Measurements from ENCODE around the gene JMJD6.

The JMJD6 gene

GRCh38 chr17:76696763-76697701, 29.4 kb downstream of the JMJD6 start:
- DNase-seq = no peak

GRCh38 chr17:76695059-76695831, 31.2 kb downstream of the JMJD6 start:
- no peak for DNase-seq

GRCh38 chr17:76691379-76692191, 34.8 kb downstream of the JMJD6 start:
- DNase-seq = no peak

- no peak for DNase-seq
Observed at GRCh38 chr17:76690596-76691280, 35.7 kb downstream of the JMJD6 start.

GRCh38 chr17:76689859-76690258, 36.5 kb downstream of the JMJD6 start:
- no peak for DNase-seq

GRCh38 chr17:76688165-76688622, 38.2 kb downstream of the JMJD6 start:
- no peak for DNase-seq

GRCh38 chr17:76687298-76688164, 38.9 kb downstream of the JMJD6 start:
- no peak for DNase-seq

GRCh38 chr17:76686538-76687297, 39.7 kb downstream of the JMJD6 start:
- no peak for DNase-seq

GRCh38 chr17:76685846-76686245, 40.6 kb downstream of the JMJD6 start:
- no peak for DNase-seq

- DNase-seq = no peak
Observed at GRCh38 chr17:76685366-76685765, 41.0 kb downstream of the JMJD6 start.

- DNase-seq = no peak
Observed at GRCh38 chr17:76684756-76685155, 41.6 kb downstream of the JMJD6 start.

GRCh38 chr17:76683921-76684745, 42.3 kb downstream of the JMJD6 start:
- no peak for DNase-seq

GRCh38 chr17:76683011-76683755, 43.2 kb downstream of the JMJD6 start:
- DNase-seq = no peak

GRCh38 chr17:76682296-76682695, 44.1 kb downstream of the JMJD6 start:
- no peak for DNase-seq

- peak; percentile 24 to 76 for DNase-seq
Observed at GRCh38 chr17:76681222-76682137, 44.9 kb downstream of the JMJD6 start.

- no peak for DNase-seq
Observed at GRCh38 chr17:76679239-76679638, 47.2 kb downstream of the JMJD6 start.

- DNase-seq = no peak
Observed at GRCh38 chr17:76678330-76678729, 48.1 kb downstream of the JMJD6 start.

GRCh38 chr17:76677406-76677805, 49.0 kb downstream of the JMJD6 start:
- no peak for DNase-seq

Measured in NCI-H526 (cell line).